K562 (cell line): ENCODE data around the gene MYO1H.

Experiments
- E2F5 ChIP-seq: sonication (generic); formaldehyde crosslinking; IDR thresholded peaks from 2 replicates; pipeline ENCODE4 v1.8.0; 2022; ENCODE audit warnings: mild to moderate bottlenecking, missing genetic modification reagents
- ETV6 ChIP-seq, 3 experiments: fragments of 150-350 bp in 1 of 3; sonication (generic) in 1 of 3; formaldehyde crosslinking in 1 of 3; IDR thresholded peaks; 2 replicates each; pipeline versions ENCODE4 v1.6.1 to v1.8.0; 2014 to 2022; ENCODE audit warnings: borderline replicate concordance in 2 of 3, low read depth in 2 of 3, antibody characterized with exemption in 1 of 3, low read length in 1 of 3, mild to moderate bottlenecking in 1 of 3, missing genetic modification reagents in 1 of 3
- FOXJ2 ChIP-seq: fragments of 200-800 bp; sonication (Bioruptor generic); IDR thresholded peaks from 2 replicates; pipeline ENCODE4 v1.6.1; 2016; ENCODE audit warnings: missing genetic modification characterization, missing compliant biosample characterization
- ZNF76 ChIP-seq: fragments of 250-450 bp; sonication (Bioruptor Pico); IDR thresholded peaks from 2 replicates; pipeline ENCODE4 v1.4.0; 2020; ENCODE audit warnings: mild to moderate bottlenecking, moderate library complexity, borderline replicate concordance

GRCh38 chr12:109329686-109330085, 18.0 kb upstream of the MYO1H start:
- TF ChIP-seq FOXJ2 (tag) (no peak), ZNF76 (CRISPR knock-in tag) (no peak), E2F5 (CRISPR knock-in tag) (no peak), ETV6 (IDR thresholded peaks at IDR 0.05; ENCODE audit: borderline replicate concordance in 1 of 2, low read depth in 2 of 2, low read length in 1 of 2) (no peak), ETV6 (CRISPR knock-in tag; IDR thresholded peaks at IDR 0.05; ENCODE audit: borderline replicate concordance) (no peak)
